ENCODE measurements around the gene ARSK.

ARSK gene

GRCh38 chr5:95554647-95555548 is at the start of gene ARSK, which contains the start of gene SKIC3:
TSS of gene ARSK (plus strand) at chr5:95555101. CDS start at chr5:95555279, 178 bp downstream.
TSS of gene SKIC3 (minus strand) at chr5:95554977. CDS start at chr5:95547150, 7,827 bp downstream.
- DNase-seq, result peak; percentile 87

- DNase-seq, result no peak
Observed at GRCh38 chr5:95508550-95508949, 46.4 kb upstream of the ARSK start.

GRCh38 chr5:95511606-95512005 is 43.3 kb upstream of the ARSK start:
- no peak for DNase-seq

GRCh38 chr5:95518417-95518816 is 36.5 kb upstream of the ARSK start:
- no peak for DNase-seq

GRCh38 chr5:95519151-95519550 is 35.8 kb upstream of the ARSK start:
- no peak for DNase-seq

- no peak for DNase-seq
Observed at GRCh38 chr5:95519681-95520080, 35.2 kb upstream of the ARSK start.

GRCh38 chr5:95520206-95520605 is 34.7 kb upstream of the ARSK start:
- DNase-seq, result no peak

- no peak for DNase-seq
Observed at GRCh38 chr5:95524423-95524822, 30.5 kb upstream of the ARSK start.

- no peak for DNase-seq
Observed at GRCh38 chr5:95526871-95527270, 28.0 kb upstream of the ARSK start.

GRCh38 chr5:95528565-95528964 is 26.3 kb upstream of the ARSK start:
- DNase-seq, result no peak

GRCh38 chr5:95530416-95530815 is 24.5 kb upstream of the ARSK start:
- DNase-seq, result no peak

GRCh38 chr5:95531491-95531890 is 23.4 kb upstream of the ARSK start:
- DNase-seq, result no peak

GRCh38 chr5:95532415-95532814 is 22.5 kb upstream of the ARSK start:
- DNase-seq, result no peak

- no peak for DNase-seq
Observed at GRCh38 chr5:95533106-95533505, 21.8 kb upstream of the ARSK start.

- no peak for DNase-seq
Observed at GRCh38 chr5:95533761-95534160, 21.1 kb upstream of the ARSK start.

- no peak for DNase-seq
Observed at GRCh38 chr5:95537501-95537900, 17.4 kb upstream of the ARSK start.

- no peak for DNase-seq
Observed at GRCh38 chr5:95543017-95543705, 11.7 kb upstream of the ARSK start.

GRCh38 chr5:95549030-95549429 is 5.9 kb upstream of the ARSK start:
- no peak for DNase-seq

GRCh38 chr5:95554331-95554646 is 612 bp upstream of the ARSK start:
- DNase-seq, result no peak

- no peak for DNase-seq
Observed at GRCh38 chr5:95555553-95555952, 652 bp downstream of the ARSK start.

- no peak for DNase-seq
Observed at GRCh38 chr5:95557841-95558240, 2.9 kb downstream of the ARSK start.

GRCh38 chr5:95562282-95562681 is 7.4 kb downstream of the ARSK start:
- DNase-seq, result no peak

- DNase-seq, result no peak
Observed at GRCh38 chr5:95563367-95563766, 8.5 kb downstream of the ARSK start.

GRCh38 chr5:95564450-95564849 is 9.5 kb downstream of the ARSK start:
- DNase-seq, result no peak

Data from activated gamma-delta T cell treated with Interleukin-2 at 50 U/mL for 16 hours (primary cell).